HG03439 (cell line): ENCODE data around the gene USP10.
"Not testable (repeated sequence)": the region's sequence is repeated elsewhere in the genome, so short reads cannot be mapped to it uniquely, and the experiment has no call there.

Source experiments
- ATAC-seq: cut with Tn5 transposase; IDR thresholded peaks from one replicate; pipeline ENCODE4 v1.9.1; 2021; ENCODE audit warnings: mild to moderate bottlenecking, moderate library complexity; ENCODE audit not compliant: unreplicated experiment

Gene USP10

GRCh38 chr16:84673203-84673535 is 26.6 kb upstream of the USP10 start:
- no peak for ATAC-seq

GRCh38 chr16:84673561-84673960 is 26.2 kb upstream of the USP10 start:
- ATAC-seq, result no peak

GRCh38 chr16:84675423-84675822 is 24.4 kb upstream of the USP10 start:
- ATAC-seq, result no peak

GRCh38 chr16:84675884-84676283 is 23.9 kb upstream of the USP10 start:
- ATAC-seq, result no peak

- ATAC-seq, result no peak
Observed at GRCh38 chr16:84677017-84677803, 22.6 kb upstream of the USP10 start.

- ATAC-seq, result no peak
Observed at GRCh38 chr16:84677849-84678248, 22.0 kb upstream of the USP10 start.

DNA sequence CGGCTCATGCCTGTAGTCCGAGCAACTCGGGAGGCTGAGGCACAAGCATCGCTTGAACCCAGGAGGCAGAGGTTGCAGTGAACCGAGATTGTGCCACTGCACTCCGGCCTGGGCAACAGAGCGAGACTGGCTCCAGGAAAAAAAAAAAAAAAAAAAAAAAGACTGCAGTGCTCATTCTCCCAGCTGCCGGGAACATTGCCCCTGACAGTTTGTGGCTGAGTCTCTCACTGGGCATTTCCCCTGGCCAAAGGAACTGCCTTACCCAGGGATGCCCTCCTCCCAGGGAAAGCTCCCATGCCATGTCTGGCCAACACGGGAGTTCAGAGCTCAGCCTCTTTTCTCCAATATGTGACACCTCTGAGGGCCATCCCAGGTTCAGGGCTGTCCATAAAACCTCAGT is 21.3 kb upstream of the USP10 start:
- ATAC-seq, result no peak

GRCh38 chr16:84680165-84680842 is 19.5 kb upstream of the USP10 start:
- no peak for ATAC-seq

- no peak for ATAC-seq
Observed at GRCh38 chr16:84680843-84681629, 18.8 kb upstream of the USP10 start.

DNA sequence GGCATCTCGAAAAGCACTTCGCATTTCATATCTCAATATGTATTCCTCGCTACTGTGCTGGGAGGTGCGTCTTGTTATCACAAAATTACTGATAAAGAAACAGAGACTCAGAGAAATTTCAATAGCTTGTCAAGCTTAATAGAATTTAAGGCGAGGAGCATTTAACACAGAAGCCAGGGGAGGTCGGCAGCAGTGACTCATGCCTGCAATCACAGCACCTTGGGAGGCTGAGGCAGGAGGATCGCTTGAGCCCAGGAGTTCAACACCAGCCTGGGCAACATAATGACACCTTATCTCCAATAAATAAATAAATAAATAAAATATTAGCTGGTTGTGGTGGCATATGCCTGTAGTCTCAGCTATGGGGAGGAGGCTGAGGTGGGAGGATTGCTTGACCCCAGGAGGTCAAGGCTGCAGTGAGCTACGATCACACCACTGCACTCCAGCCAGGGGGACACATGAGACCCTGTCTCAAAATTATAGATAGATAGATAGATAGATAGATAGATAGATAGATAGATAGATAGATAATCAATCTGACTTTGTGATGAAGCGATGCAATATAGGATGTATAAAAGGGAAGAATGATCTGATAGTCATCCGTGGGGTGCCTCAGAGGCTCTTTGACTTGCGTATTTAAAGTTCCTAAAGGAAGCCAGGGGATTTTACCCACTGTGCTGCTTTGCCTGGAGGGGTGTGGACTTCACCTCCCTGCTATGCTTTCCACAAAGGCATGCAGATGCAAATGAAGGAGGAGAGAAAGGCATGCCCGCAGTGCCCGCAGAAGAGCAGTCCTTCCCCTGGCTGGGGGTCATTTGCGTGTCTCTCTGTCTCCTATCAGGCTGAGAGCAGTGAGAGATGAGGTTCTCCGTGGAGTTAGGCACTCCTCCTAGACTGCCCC is 15.9 kb upstream of the USP10 start:
- no peak for ATAC-seq

DNA sequence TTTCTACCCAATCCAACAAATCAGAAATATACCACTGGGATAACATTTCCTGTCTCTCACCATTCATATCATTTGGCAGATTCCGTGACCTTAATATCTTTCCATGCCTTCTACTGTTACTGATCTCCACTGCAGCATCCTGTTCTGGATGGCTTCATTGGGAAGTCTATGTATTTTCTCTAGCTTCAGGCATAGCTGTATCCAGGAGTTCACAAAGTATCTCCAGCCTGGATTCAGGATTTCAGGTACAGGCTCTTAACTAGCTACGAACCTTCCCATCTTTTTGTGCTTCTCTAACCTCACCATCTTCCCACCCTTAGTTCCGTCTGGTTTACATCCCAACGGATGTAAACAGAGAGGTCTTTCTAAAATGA is 15.2 kb upstream of the USP10 start:
- ATAC-seq, result no peak

- no peak for ATAC-seq
Observed at GRCh38 chr16:84685210-84685609, 14.6 kb upstream of the USP10 start.

- ATAC-seq, result no peak
Observed at GRCh38 chr16:84686707-84687298, 13.0 kb upstream of the USP10 start.

DNA sequence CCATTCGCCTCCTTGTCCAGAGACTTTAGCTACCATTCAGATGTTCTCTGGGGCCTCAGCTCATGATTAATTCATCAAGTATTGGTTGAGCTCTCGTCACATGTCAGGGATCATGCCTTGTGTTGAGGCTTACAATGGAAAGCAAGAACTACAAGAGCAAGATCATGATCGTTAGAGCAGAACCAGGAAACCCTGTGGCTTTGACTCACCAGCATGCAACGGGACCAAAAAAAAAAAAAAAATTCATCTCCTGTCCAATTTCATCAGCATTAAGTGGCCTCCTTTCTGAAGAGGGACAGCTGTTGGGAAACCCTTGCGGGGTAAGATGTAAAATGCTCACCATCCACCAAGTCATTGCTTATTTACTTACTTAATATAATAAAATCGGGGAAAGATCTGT is 12.1 kb upstream of the USP10 start:
- ATAC-seq, result no peak

DNA sequence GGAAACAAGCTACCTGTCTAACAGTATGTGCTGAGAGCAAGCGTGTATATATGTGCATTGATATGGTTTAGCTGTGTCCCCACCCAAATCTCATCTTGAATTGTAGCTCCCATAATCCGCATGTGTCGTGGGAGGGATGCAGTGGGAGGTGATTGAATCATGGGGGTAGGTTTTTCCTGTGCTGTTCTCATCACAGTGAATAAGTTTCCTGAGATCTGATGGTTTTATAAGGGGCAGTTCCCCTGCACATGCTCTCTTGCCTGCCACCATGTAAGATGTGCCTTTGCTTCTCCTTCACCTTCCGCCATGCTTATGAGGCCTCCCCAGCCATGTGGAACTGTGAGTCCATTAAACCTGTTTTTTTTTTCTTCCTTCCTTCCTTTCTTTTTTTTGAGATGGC is 11.6 kb upstream of the USP10 start:
- not testable (repeated sequence) for ATAC-seq

GRCh38 chr16:84689111-84689510 is 10.7 kb upstream of the USP10 start:
- ATAC-seq, result no peak

- no peak for ATAC-seq
Observed at GRCh38 chr16:84690088-84690819, 9.5 kb upstream of the USP10 start.

DNA sequence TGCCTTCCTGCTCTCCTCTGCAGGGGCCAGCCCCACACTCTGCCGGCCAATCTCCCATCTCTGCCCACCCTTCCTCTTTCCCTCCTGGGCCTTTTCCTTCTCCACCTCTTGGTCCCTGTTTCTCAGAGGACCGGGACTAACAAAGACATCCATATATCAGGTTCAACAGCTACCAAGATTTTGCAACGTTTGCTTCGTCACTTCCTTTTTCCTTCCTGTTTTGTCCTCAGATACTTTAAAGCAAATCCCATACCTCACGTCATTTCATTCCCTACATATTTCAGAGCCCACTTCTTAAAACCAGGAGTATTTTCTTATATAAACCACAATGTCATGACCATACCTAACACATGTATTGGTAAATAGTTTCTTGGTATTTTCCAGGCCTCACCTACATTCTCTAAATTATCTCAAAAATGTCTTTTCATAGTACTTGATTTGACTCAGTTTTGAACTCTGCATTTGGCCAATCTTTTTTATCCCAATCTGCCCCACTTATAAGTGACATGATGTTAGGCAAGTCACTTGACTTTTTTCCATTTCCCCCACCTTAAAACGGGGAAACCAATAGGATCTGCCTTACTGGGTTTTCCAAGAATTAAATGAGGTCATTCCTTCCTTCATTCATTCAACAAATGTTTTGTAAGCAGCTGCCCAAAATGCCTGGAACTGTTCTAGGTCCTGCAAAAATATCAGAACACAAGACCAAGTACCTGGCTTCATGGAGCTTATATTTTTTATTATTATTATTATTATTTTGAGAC is 7.2 kb upstream of the USP10 start:
- no peak for ATAC-seq

GRCh38 chr16:84693869-84694268 is 5.9 kb upstream of the USP10 start:
- not testable (repeated sequence) for ATAC-seq
